ENCODE measurements around the gene MOXD1. TPM values are rescaled to one million over a fixed set of nuclear protein-coding genes. Genes with fewer than 3 reads are reported as not detected.

The MOXD1 gene
- total RNA-seq, 1 experiment from 2014 or later = 1.5 TPM

GRCh38 chr6:132268209-132268608 is 133.1 kb downstream of the MOXD1 start:
- Histone ChIP-seq H3K27me3 (no peaks in the 10 kb centered on the region), H3K27ac (no peak overlapping the region), H3K36me3 (no peaks in the 10 kb centered on the region), H3K4me3 (no peak overlapping the region), H3K9me3 (replicated peaks) (no peaks in the 10 kb centered on the region), H3K4me1 (no peaks in the 10 kb centered on the region)
- DNase-seq = no peak

- Histone ChIP-seq H3K27me3 (no peaks in the 10 kb centered on the region), H3K4me3 (no peak overlapping the region), H3K4me1 (peaks cover 17% of the 10 kb centered on the region), H3K9me3 (replicated peaks) (no peaks in the 10 kb centered on the region), H3K36me3 (no peaks in the 10 kb centered on the region), H3K27ac (no peak overlapping the region)
- no peak for DNase-seq
These were observed 135.7 kb downstream of the MOXD1 start for GRCh38 chr6:132265451-132266097.

- H3K9me3 ChIP-seq (replicated peaks) = no peaks in the 10 kb centered on the region
- no peak for DNase-seq
- no peak overlapping the region for H3K27ac ChIP-seq
- peaks cover 17% of the 10 kb centered on the region for H3K4me1 ChIP-seq
- H3K36me3 ChIP-seq = no peaks in the 10 kb centered on the region
- no peak overlapping the region for H3K4me3 ChIP-seq
- no peaks in the 10 kb centered on the region for H3K27me3 ChIP-seq
These were observed 137.2 kb downstream of the MOXD1 start for GRCh38 chr6:132264021-132264500.

- H3K36me3 ChIP-seq = no peaks in the 10 kb centered on the region
- H3K27ac ChIP-seq = peak overlapping the region; percentile 46
- no peaks in the 10 kb centered on the region for H3K9me3 ChIP-seq (replicated peaks)
- no peaks in the 10 kb centered on the region for H3K27me3 ChIP-seq
- H3K4me3 ChIP-seq = no peak overlapping the region
- peak; percentile 77 to 87 for DNase-seq
- peaks cover 17% of the 10 kb centered on the region for H3K4me1 ChIP-seq
These were observed 139.9 kb downstream of the MOXD1 start for GRCh38 chr6:132261354-132261753.

- Histone ChIP-seq H3K4me3 (no peak overlapping the region), H3K9me3 (replicated peaks) (no peaks in the 10 kb centered on the region), H3K4me1 (peaks cover 17% of the 10 kb centered on the region), H3K36me3 (no peaks in the 10 kb centered on the region), H3K27ac (no peak overlapping the region), H3K27me3 (no peaks in the 10 kb centered on the region)
- peak in 1 of 2 experiments; percentile 12 for DNase-seq
These were observed 142.2 kb downstream of the MOXD1 start for GRCh38 chr6:132259070-132259469.

GRCh38 chr6:132257561-132257960 is 143.7 kb downstream of the MOXD1 start:
- DNase-seq = no peak
- H3K4me3 ChIP-seq = no peak overlapping the region
- no peaks in the 10 kb centered on the region for H3K36me3 ChIP-seq
- H3K27ac ChIP-seq = no peak overlapping the region
- H3K4me1 ChIP-seq = peaks cover 17% of the 10 kb centered on the region
- H3K9me3 ChIP-seq (replicated peaks) = no peaks in the 10 kb centered on the region
- H3K27me3 ChIP-seq = no peaks in the 10 kb centered on the region

GRCh38 chr6:132256457-132256856 is 144.8 kb downstream of the MOXD1 start:
- H3K36me3 ChIP-seq = no peaks in the 10 kb centered on the region
- no peak overlapping the region for H3K27ac ChIP-seq
- no peak overlapping the region for H3K4me3 ChIP-seq
- no peaks in the 10 kb centered on the region for H3K9me3 ChIP-seq (replicated peaks)
- no peaks in the 10 kb centered on the region for H3K27me3 ChIP-seq
- H3K4me1 ChIP-seq = peaks cover 9% of the 10 kb centered on the region
- DNase-seq = no peak

GRCh38 chr6:132253906-132254305 is 147.4 kb downstream of the MOXD1 start:
- H3K4me3 ChIP-seq = no peak overlapping the region
- H3K4me1 ChIP-seq = no peaks in the 10 kb centered on the region
- H3K9me3 ChIP-seq (replicated peaks) = no peaks in the 10 kb centered on the region
- no peak overlapping the region for H3K27ac ChIP-seq
- H3K27me3 ChIP-seq = no peaks in the 10 kb centered on the region
- no peak for DNase-seq
- no peaks in the 10 kb centered on the region for H3K36me3 ChIP-seq

- Histone ChIP-seq H3K36me3 (no peaks in the 10 kb centered on the region), H3K4me3 (no peak overlapping the region), H3K27me3 (no peaks in the 10 kb centered on the region), H3K4me1 (no peaks in the 10 kb centered on the region), H3K27ac (no peak overlapping the region), H3K9me3 (replicated peaks) (no peaks in the 10 kb centered on the region)
- DNase-seq = no peak
These were observed 148.1 kb downstream of the MOXD1 start for GRCh38 chr6:132253211-132253610.

- H3K27ac ChIP-seq = no peak overlapping the region
- no peaks in the 10 kb centered on the region for H3K36me3 ChIP-seq
- no peak for DNase-seq
- H3K9me3 ChIP-seq (replicated peaks) = no peaks in the 10 kb centered on the region
- H3K4me3 ChIP-seq = no peak overlapping the region
- H3K4me1 ChIP-seq = no peaks in the 10 kb centered on the region
- H3K27me3 ChIP-seq = no peaks in the 10 kb centered on the region
These were observed 149.2 kb downstream of the MOXD1 start for GRCh38 chr6:132252113-132252512.

- Histone ChIP-seq H3K36me3 (no peaks in the 10 kb centered on the region), H3K9me3 (replicated peaks) (no peaks in the 10 kb centered on the region), H3K4me1 (no peaks in the 10 kb centered on the region), H3K4me3 (no peak overlapping the region), H3K27me3 (no peaks in the 10 kb centered on the region), H3K27ac (no peak overlapping the region)
- DNase-seq = no peak
These were observed 149.6 kb downstream of the MOXD1 start for GRCh38 chr6:132251711-132252110.

GRCh38 chr6:132247381-132248159 is 153.7 kb downstream of the MOXD1 start:
- Histone ChIP-seq H3K9me3 (replicated peaks) (no peaks in the 10 kb centered on the region), H3K4me1 (no peaks in the 10 kb centered on the region), H3K27ac (no peak overlapping the region), H3K4me3 (no peak overlapping the region), H3K27me3 (no peaks in the 10 kb centered on the region), H3K36me3 (no peaks in the 10 kb centered on the region)
- DNase-seq = no peak

- no peaks in the 10 kb centered on the region for H3K4me1 ChIP-seq
- H3K36me3 ChIP-seq = no peaks in the 10 kb centered on the region
- no peak for DNase-seq
- H3K27ac ChIP-seq = no peak overlapping the region
- no peak overlapping the region for H3K4me3 ChIP-seq
- H3K9me3 ChIP-seq (replicated peaks) = no peaks in the 10 kb centered on the region
- no peaks in the 10 kb centered on the region for H3K27me3 ChIP-seq
These were observed 154.5 kb downstream of the MOXD1 start for GRCh38 chr6:132246632-132247270.

GRCh38 chr6:132246120-132246617 is 155.1 kb downstream of the MOXD1 start:
- no peaks in the 10 kb centered on the region for H3K9me3 ChIP-seq (replicated peaks)
- no peaks in the 10 kb centered on the region for H3K4me1 ChIP-seq
- no peaks in the 10 kb centered on the region for H3K36me3 ChIP-seq
- no peak overlapping the region for H3K27ac ChIP-seq
- H3K4me3 ChIP-seq = no peak overlapping the region
- no peak for DNase-seq
- H3K27me3 ChIP-seq = no peaks in the 10 kb centered on the region

All from SJCRH30 (cell line).